Measurements from ENCODE around the gene MRPL10.
"Not testable (repeated sequence)": the region's sequence is repeated elsewhere in the genome, so short reads cannot be mapped to it uniquely, and the experiment has no call there.

The MRPL10 gene

DNA sequence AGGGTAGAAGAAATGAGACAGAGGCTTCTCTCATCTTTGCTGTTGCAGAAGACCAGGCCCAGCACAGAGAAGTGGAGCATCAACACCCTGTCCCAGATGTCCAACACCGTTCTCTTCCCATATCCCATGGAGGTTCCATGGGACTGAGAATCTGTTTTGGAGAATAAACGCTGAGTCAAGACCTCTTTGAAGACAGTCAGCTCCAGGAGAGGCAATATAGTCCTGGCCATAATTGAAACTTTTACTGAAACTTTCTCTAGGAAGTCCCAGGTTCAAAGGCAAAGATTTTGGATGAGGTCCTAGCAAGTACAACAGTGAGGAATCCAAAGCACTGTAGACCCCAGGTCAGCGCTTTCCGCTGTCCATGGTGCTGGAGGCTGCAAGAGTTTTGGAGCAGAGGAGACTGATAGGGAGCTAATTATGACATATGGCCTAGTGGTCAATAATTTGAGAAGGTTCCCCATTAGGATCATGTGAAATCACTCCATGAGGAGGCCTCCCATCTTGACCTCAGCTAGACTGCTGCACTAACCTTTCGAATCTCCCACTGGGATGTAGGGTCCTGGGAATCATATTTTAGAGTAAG, 45.7 kb downstream of the MRPL10 start:
- no peak for DNase-seq

- no peak for DNase-seq
Measured at GRCh38 chr17:47781397-47781796, 49.9 kb downstream of the MRPL10 start.

DNA sequence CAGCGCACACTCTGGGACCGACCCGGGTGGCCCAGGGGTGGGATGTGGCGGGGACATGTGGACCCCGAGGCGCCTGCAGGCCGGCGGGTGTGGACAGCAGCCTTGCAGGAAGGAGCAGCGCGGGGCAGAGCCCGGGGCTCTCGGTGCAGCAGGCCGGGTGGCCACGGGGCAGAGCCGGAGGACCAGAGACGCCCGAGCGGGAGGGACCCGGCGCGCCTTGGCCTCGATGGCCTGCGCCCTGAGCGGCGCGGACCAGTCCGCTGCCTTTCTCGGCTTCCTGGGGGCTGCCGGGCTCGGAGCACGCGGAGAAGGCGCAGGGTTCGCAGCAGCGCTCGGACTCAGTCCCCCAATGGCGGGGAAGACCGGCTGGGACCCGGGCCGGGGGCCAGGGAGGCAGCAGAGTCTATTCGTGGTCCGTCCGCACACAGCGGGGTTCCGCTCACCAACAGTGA, 53.1 kb downstream of the MRPL10 start:
- DNase-seq = no peak

GRCh38 chr17:47776330-47777197, 54.8 kb downstream of the MRPL10 start:
- DNase-seq = no peak

DNA sequence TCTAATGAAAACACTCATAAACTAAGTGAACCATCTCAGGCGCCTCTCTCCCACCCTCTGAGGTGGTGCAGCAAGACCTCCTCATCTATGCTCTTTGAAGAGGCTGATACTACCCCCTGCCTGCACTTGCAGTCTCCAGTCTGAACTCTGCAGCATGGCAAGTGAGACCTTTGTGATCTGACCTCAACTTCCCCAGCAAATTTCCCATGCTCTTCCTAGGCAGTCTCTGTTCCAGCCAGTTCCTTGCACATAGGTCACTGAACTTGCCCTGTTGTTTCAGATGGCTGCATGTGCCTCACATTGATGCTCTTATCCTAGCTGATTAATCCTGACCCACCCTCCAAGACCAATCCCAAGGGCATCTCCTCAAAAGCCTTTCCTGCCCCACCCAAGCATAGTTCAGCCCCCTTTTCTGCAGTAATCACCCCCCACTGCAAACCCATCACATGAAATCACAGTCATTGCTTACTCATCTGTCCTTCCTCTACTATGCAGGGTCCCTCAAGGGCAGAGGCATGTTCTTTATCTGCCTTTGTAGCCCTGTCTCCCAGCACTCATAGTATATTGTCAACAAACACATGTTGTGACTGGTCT, 56.3 kb downstream of the MRPL10 start:
- no peak for DNase-seq

GRCh38 chr17:47774331-47774730, 57.0 kb downstream of the MRPL10 start:
- no peak for DNase-seq

DNA sequence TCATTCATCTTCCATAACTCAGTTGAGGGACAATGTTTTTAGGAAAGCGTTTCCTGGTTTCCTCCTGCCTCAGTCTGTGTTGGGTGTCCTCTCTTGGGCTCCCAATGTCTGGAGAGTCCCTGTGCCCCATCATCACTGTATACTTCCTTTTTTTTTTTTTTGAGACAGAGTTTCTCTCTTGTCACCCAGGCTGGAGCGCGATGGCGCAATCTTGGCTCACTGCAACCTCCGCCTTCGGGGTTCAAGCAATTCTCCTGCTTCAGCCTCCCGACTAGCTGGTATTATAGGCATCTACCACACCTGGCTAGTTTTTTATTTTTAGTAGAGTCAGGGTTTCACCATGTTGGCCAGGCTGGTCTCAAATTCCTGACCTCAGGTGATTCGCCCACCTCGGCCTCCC, 57.7 kb downstream of the MRPL10 start:
- not testable (repeated sequence) for DNase-seq

Data from NCI-H510A (cell line).